ENCODE data around the gene AFTPH.

DNA sequence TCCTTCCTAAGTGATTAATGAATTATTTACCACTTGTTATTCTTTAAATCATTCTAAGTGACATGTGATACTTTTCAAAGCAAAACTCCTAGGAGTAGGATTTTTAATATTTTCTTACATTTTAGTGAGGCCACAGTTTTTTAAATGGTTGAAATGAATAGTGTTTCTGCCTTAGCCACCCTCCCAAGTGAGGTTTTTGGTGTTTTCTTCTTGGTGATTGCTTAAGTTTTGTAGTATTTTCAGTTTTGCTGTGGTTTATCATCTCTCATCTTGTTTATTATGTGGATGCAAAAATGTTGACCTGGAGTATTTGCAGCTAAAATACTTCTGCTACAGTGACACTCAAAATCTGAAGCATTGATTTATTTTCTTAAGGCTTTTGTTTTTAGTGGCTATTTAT lies 9.8 kb downstream of the AFTPH start:
- TF ChIP-seq, protein P1, sequence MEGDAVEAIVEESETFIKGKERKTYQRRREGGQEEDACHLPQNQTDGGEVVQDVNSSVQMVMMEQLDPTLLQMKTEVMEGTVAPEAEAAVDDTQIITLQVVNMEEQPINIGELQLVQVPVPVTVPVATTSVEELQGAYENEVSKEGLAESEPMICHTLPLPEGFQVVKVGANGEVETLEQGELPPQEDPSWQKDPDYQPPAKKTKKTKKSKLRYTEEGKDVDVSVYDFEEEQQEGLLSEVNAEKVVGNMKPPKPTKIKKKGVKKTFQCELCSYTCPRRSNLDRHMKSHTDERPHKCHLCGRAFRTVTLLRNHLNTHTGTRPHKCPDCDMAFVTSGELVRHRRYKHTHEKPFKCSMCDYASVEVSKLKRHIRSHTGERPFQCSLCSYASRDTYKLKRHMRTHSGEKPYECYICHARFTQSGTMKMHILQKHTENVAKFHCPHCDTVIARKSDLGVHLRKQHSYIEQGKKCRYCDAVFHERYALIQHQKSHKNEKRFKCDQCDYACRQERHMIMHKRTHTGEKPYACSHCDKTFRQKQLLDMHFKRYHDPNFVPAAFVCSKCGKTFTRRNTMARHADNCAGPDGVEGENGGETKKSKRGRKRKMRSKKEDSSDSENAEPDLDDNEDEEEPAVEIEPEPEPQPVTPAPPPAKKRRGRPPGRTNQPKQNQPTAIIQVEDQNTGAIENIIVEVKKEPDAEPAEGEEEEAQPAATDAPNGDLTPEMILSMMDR (IDR thresholded peaks at IDR 0.05) = no peak
- no peak for TF ChIP-seq POLR2A (IDR thresholded peaks at IDR 0.05)

Measured in vagina (tissue), 2 donors.